Measurements from ENCODE around the gene SPAAR. TPM values are rescaled to one million over a fixed set of nuclear protein-coding genes. Genes with fewer than 3 reads are reported as not detected.

The SPAAR gene, protein sequence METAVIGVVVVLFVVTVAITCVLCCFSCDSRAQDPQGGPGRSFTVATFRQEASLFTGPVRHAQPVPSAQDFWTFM
- total RNA-seq: 10 to 100 TPM in 3 of 4 donors, 1 to 10 TPM in 1; 5.6 to 70.1 (median 18.4) TPM

- ATAC-seq (ENCODE audit: low FRiP score) (no peak), DNase-seq (ENCODE audit: low spot score) (no peak)
- TF ChIP-seq, protein P1, sequence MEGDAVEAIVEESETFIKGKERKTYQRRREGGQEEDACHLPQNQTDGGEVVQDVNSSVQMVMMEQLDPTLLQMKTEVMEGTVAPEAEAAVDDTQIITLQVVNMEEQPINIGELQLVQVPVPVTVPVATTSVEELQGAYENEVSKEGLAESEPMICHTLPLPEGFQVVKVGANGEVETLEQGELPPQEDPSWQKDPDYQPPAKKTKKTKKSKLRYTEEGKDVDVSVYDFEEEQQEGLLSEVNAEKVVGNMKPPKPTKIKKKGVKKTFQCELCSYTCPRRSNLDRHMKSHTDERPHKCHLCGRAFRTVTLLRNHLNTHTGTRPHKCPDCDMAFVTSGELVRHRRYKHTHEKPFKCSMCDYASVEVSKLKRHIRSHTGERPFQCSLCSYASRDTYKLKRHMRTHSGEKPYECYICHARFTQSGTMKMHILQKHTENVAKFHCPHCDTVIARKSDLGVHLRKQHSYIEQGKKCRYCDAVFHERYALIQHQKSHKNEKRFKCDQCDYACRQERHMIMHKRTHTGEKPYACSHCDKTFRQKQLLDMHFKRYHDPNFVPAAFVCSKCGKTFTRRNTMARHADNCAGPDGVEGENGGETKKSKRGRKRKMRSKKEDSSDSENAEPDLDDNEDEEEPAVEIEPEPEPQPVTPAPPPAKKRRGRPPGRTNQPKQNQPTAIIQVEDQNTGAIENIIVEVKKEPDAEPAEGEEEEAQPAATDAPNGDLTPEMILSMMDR (IDR thresholded peaks at IDR 0.05): no peak
These were observed at the start of gene SPAAR for GRCh38 chr9:35909274-35909673. Gene SPAAR (plus strand): TSS chr9:35909490. CDS start chr9:35910464, 974 bp downstream.

GRCh38 chr9:35859990-35860339, 49.3 kb upstream of the SPAAR start:
- TF ChIP-seq, protein P1 (IDR thresholded peaks at IDR 0.05): no peak
- no peak for DNase-seq (ENCODE audit: low spot score)
- no peak for ATAC-seq (ENCODE audit: low FRiP score)

DNA sequence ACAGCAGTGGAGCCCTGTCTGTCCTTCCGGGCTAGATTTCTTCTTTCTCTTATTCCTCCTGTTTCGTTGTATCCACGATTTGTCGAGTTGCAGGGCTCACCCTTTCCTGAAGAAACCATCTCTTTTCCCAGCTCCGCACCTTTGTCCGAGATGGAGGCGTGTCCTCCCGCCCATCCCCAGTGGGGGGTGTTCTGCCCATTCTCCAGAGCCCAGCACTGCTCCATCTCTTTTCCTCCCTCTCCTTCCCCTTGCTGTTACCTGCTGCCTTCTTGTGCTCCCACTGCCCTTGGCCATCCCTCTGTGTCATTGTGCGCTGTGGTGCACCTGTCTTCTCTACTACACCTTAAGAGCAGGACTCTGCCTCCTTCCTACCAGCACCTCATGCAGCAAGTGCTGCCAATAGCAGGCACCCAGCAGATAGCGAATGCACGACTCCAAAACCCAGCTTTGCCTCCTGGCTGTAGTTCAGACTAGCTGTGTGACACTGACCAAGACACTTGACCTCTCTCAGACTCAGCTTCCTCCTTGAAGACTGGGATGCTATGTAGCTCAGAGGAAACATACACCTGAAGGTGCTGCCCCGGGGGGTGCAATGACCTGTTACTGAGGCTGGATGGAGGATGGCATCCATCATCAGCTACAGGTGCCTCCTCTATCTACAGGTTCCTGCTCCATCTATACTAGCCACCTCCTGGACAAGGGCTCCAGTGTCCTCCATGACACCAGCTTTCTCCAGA, 48.0 kb upstream of the SPAAR start:
- TF ChIP-seq, protein P1 (IDR thresholded peaks at IDR 0.05): no peak
- DNase-seq (ENCODE audit: low spot score) (no peak), ATAC-seq (ENCODE audit: low FRiP score) (no peak)

DNA sequence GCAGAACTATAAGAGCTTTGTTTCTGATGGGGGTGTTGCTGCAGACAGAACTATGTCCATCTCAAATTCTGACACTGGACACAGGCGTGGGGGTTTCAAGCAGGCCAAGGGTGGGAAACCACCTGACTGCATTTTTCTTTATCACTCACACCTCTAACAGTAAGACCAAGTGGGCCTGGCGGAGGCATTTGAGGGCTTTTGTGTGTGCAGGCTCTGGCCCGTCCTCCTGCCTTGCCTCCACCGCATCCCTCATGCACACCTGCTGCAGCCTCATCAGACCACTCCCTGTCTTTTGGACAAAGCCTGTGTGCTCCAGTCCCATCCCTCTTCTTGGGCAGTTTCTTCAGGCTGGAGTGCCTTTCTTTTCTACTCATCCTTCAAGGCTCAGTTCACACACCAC, 47.0 kb upstream of the SPAAR start:
- TF ChIP-seq, protein P1 (IDR thresholded peaks at IDR 0.05): no peak
- ATAC-seq (ENCODE audit: low FRiP score): no peak
- DNase-seq (ENCODE audit: low spot score): no peak

DNA sequence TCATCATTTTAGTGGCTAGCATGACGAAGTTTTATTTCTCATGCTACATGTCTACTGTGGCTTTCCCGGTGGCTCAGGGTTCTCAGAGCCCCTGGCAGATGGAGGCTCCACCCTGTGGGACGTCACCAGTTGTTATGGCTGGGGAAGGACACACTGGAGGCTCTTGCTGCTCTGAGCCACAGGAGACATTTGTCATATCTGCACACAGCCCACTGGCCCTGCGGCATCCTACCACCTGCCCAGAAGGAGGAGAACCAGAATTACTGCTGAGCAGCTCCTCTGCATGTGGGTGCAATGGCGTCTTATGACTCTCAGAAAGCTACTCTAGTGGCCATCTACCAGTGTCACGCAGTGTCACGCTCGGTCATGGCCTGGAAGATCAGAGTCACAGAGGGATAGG, 45.7 kb upstream of the SPAAR start:
- TF ChIP-seq, protein P1 (IDR thresholded peaks at IDR 0.05): no peak
- DNase-seq (ENCODE audit: low spot score): no peak
- no peak for ATAC-seq (ENCODE audit: low FRiP score)

- ATAC-seq (ENCODE audit: low FRiP score) (no peak), DNase-seq (ENCODE audit: low spot score) (no peak)
- TF ChIP-seq, protein P1 (IDR thresholded peaks at IDR 0.05): no peak
These were observed 44.5 kb upstream of the SPAAR start for GRCh38 chr9:35864695-35865255.

GRCh38 chr9:35867538-35867937, 41.8 kb upstream of the SPAAR start:
- no peak for DNase-seq (ENCODE audit: low spot score)
- TF ChIP-seq, protein P1 (IDR thresholded peaks at IDR 0.05): no peak
- ATAC-seq (ENCODE audit: low FRiP score): no peak
